CD4-positive, alpha-beta T cell treated with Interleukin-15 for 1 hour (primary cell): ENCODE results near the gene RAB35.

Source experiments
- DNase-seq: peaks from one replicate; pipeline ENCODE4 v3.0.0-alpha.2; 2020

Gene RAB35

DNA sequence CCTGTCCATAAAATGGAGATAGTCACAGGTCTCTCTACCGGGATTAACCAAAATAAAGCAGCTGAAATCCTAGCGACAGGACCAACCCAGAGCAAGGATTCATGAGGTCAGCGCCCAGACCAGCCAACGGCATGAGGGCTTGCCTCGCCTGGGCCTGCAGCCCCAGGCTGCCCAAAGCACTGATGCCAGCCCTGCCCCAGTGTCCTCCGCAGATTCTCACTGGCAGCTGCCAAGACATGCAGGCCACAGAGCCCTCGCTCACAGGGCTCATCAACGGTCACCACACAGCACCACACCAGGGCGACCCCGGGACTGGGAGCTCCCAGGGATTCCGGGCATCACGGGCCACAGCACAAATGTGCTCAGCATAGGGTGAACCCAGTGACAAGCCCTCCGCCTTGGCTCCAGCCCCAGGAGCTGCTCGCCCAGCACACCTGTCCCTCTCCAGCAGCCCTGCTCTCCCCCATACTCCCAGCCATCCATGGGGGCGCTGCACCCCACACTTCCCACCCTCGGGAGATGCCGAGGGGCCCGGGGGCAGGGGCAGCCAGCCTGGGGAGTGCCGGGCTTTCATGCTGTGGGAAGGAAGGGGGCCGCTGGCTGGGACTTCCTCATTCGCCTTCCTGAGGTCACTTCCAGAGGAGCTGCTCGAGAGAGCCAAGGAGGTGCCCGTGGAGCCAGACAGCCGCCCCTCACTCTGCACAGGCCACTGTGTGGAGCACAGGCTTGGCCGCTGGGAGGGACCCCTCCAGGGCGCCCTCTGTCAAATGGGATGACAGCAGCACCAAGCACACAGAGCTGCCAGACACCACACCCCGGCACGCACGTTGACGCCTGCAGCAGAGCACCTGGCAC, 14.1 kb downstream of the RAB35 start:
- no peak for DNase-seq

- DNase-seq: no peak
These were observed 14.9 kb downstream of the RAB35 start for GRCh38 chr12:120101617-120102016.

GRCh38 chr12:120101182-120101581, 15.4 kb downstream of the RAB35 start:
- no peak for DNase-seq

DNA sequence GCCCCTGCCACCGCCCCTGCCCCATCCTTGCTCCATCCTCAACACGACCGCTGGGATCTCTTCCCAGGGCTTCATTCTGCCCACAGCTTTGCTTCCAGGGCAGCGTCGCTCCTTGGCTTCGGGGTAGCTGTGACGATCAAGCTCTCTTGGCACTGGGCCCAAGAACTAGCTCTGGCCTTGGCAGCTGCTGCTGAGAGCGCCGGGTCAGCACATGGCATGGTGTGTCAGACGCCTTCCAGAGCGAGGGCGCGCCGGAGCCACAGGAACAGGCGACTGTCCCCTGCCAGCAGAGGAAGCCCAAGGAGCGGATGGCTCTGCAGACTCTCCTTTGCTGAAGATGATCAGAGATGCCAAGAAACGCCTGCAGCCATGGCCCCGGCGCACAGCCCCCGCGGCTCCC, 15.9 kb downstream of the RAB35 start:
- DNase-seq: no peak

GRCh38 chr12:120099738-120100137, 16.8 kb downstream of the RAB35 start:
- DNase-seq: no peak

DNA sequence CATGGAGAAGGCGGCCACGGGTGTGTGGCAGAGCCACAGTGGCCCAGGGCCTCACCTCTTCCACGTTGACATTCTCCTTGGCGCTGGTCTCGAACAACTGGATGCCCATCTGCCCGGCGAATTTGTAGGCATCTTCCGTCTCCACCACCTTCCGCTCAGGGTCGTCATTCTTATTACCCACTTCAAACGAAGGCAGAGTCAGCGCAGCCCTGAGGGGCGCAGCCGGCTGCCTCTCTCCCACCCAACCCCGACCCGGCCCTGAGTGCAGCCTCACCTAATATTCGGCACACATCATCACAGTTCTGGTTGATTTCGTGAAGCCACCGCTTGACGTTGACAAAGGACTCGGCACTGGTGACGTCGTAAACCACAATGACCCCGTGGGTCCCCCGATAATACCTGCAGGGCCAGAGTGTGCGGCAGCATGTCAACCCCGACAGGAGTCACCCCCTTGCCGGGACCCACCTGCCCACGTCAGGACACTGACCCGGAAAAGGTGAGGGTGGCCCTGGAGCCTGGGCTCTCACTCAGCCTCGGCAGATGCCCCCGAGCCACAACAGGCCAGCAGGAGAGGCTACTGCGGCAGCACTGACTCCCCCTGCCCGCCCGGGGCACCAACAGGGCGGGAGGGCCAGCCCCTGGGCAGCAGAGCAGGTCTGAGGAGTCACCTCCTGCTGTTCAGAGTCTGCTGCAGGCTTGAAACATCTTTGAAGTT, 17.6 kb downstream of the RAB35 start:
- no peak for DNase-seq

- no peak for DNase-seq
These were observed 19.8 kb downstream of the RAB35 start for GRCh38 chr12:120096671-120097202.

- no peak for DNase-seq
These were observed 20.8 kb downstream of the RAB35 start for GRCh38 chr12:120095736-120096135.

GRCh38 chr12:120095331-120095730, 21.2 kb downstream of the RAB35 start:
- no peak for DNase-seq

- DNase-seq: no peak
These were observed 22.1 kb downstream of the RAB35 start for GRCh38 chr12:120094485-120094884.

- DNase-seq: no peak
These were observed 22.8 kb downstream of the RAB35 start for GRCh38 chr12:120093592-120094355.

- no peak for DNase-seq
These were observed 23.3 kb downstream of the RAB35 start for GRCh38 chr12:120093336-120093591.

- DNase-seq: no peak
These were observed 23.8 kb downstream of the RAB35 start for GRCh38 chr12:120092551-120093335.

- no peak for DNase-seq
These were observed 25.0 kb downstream of the RAB35 start for GRCh38 chr12:120091371-120092090.

- no peak for DNase-seq
These were observed 25.8 kb downstream of the RAB35 start for GRCh38 chr12:120090626-120091295.

- no peak for DNase-seq
These were observed 26.3 kb downstream of the RAB35 start for GRCh38 chr12:120090206-120090605.

GRCh38 chr12:120089796-120090195, 26.8 kb downstream of the RAB35 start:
- DNase-seq: no peak

DNA sequence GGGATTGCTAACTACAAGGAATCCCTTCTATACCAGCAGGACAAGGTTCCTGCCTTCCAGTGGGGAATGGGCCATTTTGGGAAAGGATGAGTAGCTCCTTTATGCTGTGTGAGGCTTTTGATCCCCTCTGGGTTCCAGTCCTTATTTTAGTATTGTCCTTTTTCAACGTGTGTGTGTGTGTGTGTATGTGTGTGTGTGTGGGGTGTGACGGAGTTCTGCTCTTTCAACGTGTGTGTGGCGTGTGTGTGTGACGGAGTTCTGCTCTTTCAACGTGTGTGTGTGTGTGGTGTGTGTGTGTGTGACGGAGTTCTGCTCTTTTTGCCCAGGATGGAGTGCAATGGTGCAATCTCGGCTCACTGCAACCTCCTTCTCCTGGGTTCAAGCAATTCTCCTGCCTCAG, 27.4 kb downstream of the RAB35 start:
- DNase-seq: no peak

GRCh38 chr12:120086801-120087621, 29.5 kb downstream of the RAB35 start:
- peak; percentile 100 for DNase-seq

- no peak for DNase-seq
These were observed 30.5 kb downstream of the RAB35 start for GRCh38 chr12:120085920-120086645.
